ENCODE measurements around the gene FLOT1.

The FLOT1 gene, protein sequence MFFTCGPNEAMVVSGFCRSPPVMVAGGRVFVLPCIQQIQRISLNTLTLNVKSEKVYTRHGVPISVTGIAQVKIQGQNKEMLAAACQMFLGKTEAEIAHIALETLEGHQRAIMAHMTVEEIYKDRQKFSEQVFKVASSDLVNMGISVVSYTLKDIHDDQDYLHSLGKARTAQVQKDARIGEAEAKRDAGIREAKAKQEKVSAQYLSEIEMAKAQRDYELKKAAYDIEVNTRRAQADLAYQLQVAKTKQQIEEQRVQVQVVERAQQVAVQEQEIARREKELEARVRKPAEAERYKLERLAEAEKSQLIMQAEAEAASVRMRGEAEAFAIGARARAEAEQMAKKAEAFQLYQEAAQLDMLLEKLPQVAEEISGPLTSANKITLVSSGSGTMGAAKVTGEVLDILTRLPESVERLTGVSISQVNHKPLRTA

DNA sequence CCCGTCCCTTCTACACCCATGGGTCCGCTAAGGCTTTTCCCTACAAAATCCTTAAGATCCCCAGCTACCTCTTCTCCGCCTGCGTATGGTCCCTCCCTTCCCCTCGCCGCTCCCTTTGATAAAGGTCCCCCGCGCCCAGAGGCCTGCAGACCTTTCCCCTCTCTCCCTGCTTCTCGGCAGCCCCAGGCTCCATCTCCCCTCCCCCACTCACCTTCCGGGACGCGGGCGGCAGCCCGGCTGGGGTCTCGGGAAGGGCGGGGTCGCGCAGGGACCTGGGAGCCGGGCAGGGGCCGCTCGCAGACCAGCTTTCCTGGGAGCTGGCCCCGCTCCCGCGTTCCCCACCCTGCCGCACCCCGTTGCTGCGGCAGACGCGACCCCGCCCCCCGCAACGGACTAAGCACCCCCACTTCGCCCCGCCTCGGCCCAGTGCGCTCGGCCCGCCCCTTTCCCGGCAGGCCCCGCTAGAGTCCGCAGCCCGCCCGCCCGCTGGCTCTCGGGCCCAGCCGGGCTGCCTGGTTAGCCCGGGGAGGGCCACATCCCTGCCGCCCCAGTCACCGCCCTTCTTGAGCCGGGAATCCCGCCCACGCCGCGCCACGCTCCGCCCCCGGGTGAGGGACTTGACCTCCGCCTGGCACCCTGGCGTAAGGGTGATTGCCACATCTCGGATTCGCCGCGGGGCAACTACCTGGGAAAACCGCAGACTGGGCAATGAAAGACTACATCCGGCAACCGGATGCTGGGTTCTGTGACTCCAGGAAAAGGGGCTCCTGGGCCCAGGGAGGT, at the start of gene FLOT1:
Gene FLOT1, minus strand, starts transcription at position 372 of the 783 bp plus-strand sequence. CDS start 498 bp downstream, outside the sequence.
- peak; percentile 79 to 91 for DNase-seq

DNA sequence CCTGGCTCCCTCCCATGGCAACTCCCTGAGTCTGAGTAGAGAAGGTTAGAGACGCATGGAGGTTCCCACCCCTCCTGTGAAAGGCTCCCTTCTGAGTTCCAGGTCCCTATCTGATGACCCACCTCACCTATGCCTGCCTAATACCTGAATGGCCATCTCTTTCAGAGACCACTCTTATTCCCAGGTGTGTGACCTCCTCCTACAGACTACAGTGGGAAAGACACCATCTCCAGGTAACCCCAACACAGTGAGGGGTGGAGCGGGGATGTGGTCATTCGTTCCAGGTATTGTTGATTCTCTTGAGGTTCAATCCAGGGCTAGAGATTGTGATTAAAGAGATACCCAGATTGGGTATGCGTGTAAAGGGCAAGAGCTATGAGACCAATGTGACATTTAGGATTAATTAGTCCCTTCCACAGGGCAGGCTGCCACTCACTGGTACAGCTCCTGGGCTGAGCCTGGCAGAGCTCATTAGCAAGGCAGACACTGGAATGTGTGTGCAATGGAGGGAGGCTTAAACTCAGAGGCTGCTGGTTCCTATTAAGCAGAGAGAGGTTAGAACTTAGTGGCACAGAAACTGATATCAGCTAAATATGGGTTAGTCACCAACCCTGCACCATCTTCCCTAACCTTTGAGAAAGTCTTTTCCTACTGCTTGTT, 48.4 kb upstream of the FLOT1 start:
- no peak for DNase-seq

DNA sequence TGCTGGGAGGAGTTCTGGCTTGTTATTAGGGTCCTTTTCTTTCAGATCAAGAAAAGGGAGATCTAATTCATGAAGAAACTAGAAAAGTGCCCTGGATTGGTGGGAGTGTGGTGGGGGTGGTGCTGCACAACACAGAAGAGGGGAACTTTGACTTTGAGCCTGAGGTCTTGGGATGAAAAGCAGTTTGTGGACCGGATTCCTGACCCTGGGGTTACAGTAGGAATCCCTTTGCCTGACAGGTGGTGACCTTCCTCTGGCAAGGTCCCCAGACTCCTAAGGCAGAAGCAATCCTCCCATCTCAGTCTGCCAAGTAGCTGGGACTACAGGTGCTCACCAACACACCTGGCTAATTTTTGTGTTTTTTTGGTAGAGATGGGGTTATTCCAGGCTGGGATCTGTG, 47.1 kb upstream of the FLOT1 start:
- no peak for DNase-seq

DNA sequence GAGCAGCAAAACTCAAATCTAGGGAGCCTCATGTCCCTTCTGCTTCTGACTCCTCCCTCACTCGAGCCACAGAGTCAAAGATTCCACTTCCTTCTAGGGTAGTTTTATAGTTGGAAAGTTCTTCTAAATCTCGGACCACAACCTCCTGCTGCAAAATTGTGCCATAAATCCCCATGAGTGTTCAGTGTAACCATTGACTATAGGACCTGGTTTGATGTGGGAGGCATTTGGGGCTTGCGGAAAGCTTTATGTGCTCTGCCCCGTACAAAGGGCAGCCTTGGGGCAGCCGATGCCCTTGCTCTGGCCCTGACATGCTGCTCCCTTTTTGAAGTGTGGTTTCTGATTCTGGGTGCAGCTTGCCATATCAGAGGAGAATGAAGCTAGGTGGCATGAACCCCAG, 45.5 kb upstream of the FLOT1 start:
- DNase-seq: no peak

DNA sequence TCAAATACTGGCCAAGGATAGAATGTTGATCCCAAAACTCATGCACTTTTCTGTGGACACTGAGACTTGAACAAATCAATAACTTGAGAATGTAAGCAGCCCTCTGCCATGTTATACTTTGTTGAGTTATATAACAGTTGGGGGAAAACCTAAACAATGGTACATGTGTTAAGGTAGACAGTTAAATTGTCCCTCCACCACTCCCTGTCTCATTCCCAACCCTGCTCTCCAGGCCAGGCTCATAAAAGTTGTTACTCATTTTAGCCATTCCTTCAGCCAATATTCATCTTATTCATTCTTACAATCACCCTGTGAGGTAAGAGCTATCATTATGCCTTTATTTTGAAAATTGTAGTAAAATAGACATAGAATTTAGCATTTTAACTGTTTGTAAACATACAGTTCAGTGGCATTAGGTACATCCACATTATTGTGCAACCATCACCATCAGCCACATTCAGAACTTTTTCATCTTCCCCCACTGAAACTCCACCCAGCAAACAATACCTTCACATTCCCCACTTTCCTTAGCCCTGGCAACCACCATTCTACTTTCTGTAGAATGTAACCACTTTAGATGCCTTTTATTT, 40.0 kb upstream of the FLOT1 start:
- DNase-seq: no peak

DNA sequence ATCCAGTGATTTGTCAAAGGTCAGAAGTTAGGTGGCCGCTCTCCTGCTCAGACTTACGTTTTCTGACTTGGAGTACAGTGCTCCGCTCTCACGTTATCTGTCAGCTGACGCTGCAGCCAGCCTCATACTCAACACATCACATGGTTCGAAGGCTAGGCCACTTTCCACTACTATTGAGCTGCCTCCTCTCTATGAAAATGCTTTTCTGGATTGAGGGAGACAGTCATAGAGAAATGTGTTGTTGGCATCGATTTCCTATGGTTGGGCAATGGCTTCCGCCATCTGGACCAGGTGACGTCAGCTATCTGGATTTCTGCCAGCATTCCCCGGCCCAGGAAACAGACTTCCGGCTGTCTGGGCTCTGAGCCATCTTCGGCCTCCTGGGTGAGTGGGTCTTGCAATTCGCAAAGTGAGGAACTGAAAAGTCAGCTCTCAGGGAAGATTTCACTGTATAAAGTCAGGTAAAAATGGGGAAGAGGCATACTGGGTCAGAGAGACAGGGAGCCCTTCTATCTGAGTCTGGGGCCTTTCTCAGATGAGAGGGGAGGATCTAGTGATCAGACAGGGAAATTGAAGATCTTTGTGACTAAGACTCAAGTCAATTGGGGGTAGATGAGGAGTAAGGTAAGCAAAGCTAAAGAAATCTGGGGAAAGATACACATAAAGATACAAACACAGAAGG, 39.4 kb upstream of the FLOT1 start:
- DNase-seq: peak; percentile 84 to 89

DNA sequence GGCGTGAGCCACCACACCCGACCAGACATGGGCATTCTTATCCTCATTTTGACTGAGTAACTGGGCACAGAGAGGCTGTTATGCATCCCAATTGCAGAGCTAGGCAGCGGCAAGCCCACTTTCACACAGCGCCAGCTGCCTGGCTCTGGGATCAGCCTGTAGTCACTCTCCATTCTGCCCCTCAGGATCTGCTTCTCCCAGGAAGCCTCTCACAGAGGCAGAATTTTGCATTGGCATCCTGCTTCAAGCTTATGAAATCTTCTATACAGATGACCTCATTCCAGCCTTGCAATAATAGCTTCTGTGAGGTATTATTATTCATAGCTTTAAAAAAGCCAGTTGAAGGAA, 38.9 kb upstream of the FLOT1 start:
- peak in 1 of 2 donors; percentile 57 for DNase-seq

DNA sequence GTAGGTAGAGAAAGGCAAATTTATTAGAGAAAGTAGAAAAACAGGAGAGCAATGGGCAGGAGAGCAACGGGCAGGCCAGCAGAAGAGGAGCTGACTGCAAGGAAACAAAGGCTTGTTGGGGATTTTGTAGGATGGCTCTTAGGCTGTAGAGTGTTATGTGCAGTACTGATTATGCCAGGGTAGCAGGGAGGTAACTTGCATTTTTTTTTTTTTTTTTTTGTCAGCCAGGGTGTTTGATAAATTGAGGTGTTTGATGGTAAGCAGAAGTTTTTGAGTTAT, 38.1 kb upstream of the FLOT1 start:
- no peak for DNase-seq

DNA sequence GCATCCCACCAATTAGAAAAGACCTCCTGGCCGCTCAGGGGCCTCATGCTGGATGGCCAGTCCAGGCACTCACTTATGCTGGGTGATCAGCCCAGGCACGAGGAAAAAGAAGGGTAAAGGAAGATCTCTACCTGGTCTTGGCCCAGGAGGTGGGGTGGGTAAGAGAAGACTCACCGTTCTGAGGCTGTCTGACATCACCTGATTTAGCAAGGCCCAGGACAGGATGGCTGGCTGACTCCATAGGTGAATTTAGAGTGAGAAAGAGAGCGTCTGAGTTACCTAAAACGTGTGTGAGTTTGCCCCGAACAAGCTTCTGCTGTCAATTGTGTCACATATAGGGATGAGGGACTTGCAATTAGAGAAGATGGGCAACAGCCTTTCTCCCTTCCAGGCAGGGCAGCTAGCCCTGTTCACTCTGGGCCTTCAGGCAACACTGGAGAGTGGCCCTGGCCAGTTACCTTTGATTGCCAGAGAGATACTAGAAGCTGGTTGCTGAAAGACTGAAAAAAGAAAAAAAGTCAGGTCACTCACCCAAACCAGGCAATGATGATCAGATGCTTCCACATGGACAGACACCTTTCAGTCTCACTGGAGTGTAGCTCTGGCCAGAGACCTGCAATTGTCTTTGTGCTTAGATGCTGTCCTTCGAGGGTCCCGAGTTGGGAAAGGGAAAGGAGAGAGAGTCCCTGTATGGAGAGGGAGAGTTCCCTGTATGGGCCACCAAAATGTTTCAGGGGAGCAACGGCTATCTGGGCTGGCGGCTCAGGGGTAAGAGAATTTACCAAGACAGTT, 37.6 kb upstream of the FLOT1 start:
- no peak for DNase-seq

DNA sequence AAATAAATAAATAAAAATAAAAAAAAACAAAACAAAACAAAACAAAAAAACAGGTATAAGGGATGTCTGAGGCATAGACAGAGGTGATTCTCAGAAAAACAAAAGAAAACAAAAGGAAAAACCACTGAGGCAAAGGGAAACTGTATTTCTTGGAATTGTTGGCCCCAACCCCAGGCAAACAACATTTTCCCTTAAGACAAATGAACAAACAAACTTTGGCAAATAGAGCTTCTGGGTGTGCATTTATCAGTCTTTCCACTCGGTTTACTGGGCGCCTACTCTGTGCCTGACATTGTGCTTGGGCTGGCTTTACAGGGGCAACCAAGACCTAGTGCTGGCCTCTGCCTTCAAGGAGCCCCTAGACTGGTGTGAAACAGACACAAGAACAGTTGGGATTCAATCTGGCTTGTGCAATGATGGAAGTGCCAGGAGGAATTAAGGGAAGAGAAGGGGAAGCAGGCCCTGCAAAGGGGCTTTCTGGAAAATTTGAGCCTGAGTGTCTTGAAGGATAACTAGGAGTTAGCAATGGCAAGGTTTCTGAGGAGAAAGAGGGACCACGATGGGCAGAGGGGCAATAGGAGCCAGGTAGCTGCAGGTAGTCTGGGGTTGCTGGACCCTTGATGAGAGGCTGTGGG, 35.6 kb upstream of the FLOT1 start:
- no peak for DNase-seq

DNA sequence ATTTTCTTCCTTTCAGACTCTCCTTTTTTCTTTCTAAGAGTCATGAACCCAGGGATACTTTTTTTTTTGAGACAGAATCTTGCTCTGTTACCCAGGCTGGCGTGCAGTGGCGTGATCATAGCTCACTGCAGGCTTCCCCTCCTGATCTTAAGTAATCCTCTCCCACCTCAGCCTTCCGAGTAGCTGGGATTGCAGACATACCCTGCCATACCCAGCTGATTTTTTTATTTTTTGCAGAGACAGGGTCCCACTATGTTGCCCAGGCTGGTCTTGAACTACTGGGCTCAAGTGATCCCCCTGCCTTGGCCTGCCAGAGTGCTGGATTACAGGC, 34.6 kb upstream of the FLOT1 start:
- no peak for DNase-seq

DNA sequence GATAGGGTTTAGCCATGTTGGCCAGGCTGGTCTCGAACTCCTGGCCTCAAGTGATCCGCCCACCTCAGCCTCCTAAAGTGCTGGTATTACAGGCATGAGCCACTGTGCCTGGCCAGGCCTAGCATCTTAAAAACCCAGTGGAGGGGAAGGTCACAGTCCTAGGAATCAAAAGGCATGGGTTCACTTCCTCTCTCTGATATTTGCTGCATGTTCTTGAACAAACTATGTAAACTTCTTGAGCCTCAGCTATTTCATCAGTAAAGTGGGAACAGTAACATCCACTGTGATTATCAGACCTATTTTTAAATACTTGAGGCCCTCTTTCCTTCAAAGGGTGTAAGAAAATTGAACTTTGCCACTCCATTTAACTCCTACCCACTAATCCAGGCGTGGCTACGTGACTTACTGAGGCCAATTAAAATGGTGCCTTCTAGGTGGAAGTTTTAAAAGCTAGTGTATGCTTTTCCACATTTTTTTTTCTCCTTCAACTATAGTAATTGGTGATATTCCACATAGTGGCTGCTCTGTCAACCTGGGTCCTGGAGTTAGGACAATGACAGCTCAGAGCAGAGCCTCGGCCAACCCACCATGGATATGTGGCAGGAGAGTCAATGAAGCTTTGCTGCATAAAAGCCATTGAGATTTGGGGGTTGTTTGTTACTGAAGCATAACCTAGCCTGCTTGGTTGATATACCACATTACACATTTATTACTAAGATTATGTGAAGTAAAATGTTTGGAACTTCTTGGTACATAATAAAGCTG, 34.1 kb upstream of the FLOT1 start:
- no peak for DNase-seq

DNA sequence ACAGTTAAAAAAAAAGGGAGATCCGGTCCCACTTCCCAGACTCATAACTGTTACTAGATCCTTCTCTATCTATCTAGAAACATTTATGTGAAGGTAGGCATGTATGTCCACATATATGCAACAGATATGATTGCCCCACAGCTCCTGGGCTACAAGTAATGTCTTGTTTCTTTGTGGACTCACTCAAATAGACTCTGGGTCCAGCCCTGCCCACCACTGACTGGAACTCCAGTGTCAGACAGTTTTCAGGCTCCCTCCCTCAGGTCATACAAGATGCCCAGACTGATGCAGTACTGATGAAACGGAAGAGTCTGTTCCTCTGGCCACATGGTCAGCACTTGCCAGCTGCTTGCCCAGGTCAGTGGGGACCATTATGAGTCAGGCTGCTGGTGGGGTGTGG, 32.6 kb upstream of the FLOT1 start:
- no peak for DNase-seq

DNA sequence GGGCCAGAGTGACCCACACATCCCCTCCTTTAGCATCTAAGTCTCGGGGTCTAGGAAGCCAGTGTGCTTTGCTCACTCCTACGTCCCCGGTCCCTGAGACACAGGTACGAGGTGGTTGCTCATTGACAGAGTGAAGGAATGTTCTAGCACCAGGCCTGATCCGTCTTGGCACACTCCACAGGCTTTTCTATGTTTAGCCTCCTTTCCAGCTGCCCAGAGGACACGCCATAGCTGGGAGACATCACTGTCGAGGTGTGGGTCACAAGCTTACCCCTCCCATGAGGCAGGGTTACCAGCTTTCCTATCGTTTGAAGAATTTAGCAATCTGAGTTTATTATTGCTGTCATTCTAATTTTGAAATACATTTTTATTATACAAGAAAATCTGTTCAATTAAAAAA, 32.2 kb upstream of the FLOT1 start:
- DNase-seq: no peak

DNA sequence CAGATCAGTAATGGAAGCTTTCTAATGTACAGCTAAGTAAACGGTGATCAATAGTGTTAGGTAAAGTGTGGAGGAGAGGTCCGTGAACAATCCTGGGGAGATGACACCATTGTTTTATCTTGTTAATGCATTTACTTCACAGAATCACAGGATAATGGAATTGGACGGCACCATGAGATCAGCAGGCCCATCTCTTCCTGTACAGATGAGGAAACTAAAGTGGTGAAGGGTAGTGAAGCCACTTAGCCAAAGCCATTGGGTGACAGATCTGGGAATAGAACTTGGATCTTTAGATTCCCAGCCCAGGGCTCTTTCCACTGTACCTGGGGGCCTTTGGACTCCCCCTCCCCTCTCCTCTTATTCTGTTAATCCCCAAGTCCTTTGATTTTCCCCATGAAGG, 28.1 kb upstream of the FLOT1 start:
- DNase-seq: no peak

DNA sequence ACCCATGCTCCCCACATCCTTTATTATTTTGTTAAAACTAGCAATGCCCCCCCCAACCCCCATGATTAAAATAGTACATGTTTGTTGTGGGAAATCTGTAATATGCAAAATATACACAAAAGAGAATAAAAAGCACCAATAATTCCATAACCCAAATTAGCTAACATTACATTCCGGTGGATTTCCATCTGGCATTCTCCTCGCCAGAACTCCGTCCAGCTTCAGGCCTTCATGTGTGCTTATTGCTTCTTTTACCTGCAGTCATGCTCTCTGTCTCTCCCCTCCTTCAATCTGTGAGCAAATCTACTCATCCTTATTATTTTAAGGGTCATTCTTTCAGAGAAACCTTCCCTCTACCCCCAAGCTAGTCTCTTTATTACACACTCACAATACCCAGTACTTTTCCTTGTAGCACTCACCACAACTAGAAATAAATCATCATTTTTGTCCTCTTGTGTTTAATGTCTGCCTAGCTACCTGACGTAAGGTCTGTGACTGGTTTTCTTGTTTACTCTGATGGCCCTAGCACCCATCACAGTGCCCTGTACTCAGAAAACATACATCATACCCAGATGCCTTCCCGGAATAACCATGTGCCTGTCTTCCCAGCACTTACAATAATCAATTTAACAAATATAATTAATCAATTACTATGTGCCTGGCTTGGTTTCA, 27.5 kb upstream of the FLOT1 start:
- DNase-seq: no peak

DNA sequence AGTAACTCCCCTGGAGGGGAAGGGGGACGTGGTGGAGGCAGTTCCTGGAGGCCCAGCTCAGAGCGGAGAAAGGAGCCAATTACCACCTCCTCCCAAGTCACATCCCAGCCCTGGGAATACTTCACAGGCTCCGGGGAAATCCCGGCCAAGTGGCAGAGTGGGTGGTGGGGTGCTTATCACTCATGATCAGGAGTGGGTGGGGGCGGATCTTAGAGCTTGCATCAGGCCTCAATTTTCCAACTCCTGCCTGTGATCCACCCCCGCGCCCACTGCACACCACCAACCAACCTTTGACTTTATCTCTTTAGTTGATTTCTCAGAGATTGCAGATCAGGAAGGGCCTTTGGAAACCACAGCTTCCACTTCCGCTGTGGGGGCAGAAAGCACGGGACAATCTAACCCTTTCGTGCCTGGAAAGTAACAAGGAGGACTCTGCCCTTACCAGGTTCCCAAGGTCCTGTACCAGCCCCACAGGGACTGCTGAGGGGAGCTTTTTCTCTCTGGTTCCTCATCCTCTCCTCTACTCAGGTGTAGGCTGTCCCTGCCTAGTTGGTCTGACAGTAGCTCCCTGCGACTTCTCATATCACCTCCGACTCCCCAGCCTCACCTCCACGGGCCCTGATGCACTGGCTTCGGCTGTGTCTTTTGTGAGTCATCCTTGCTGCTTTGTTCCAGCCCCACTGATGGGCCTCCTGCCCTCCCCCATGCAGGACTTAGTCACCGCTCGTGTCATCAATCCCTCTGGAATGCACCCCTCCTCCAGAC, 26.8 kb upstream of the FLOT1 start:
- DNase-seq: no peak

DNA sequence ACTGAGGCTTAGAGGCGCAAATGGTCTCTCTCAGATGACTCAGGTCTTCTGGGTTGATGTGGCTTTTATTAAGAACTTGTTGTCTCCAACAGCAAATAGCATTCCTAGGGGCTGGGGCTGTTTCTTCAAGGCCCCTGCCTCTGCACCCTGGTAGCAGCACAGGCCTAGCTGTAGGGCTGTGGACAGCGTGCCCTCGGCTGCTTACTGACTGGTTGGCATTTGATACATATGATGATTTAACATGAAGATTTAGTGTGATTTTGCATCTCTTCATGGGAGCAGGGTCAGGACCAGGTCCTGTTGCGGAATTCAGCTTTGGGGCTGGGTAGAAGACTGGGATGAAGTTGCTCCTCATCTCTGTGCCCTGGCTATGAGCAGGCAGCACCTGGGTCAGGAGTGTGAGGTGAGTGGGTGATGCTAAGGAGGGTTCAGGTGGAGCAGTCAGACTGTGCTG, 26.2 kb upstream of the FLOT1 start:
- DNase-seq: no peak

DNA sequence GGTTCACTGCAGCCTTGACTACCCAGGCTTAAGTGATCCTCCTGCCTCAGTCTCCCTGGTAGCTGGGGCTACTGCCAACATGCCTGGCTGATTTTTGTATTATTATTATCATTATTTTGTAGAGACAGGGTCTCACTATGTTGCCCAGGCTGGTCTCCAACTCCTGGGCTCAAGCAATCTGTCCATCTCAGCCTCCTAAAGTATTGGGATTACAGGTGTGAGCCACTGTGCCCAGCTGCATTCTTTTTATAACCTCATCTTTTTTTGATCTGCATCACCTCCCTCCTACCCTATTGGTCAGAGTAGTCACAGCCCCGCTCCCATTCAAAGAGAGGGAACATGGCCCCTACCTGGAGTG, 25.4 kb upstream of the FLOT1 start:
- DNase-seq: no peak
